Activated B cell treated with CpG ODN at 0.5 μM for 24 hours (primary cell): ENCODE results near the gene ZNF524. TPM values are rescaled to one million over a fixed set of nuclear protein-coding genes. Genes with fewer than 3 reads are reported as not detected.
A peak's percentile ranks its signal among the peaks of the same experiment; 100 is the strongest.

Experiments
- ATAC-seq: fragments of 200-7000 bp; cut with Tn5 transposase; one replicate; pipeline ENCODE4 v1.10.0; 2021; ENCODE audit warnings: low read depth, mild to moderate bottlenecking, moderate library complexity
- CTCF ChIA-PET: fragments of 350-600 bp; sonication (Branson Sonifier 250); formaldehyde crosslinking; loops from one replicate; lab custom pipeline; 2021; ENCODE audit warnings: antibody characterized with exemption; lab: Charles Lee
- POLR2A ChIA-PET: fragments of 350-600 bp; sonication (Branson Sonifier 250); formaldehyde crosslinking; loops from one replicate; lab custom pipeline; 2021; ENCODE audit warnings: antibody characterized with exemption; lab: Charles Lee
- DNase-seq: peaks from one replicate; pipeline ENCODE4 v3.0.0; 2022
- H3K27ac Mint-ChIP-seq: one replicate; pipeline ENCODE4 v1.8.0; 2020; ENCODE audit warnings: mixed read lengths
- H3K27me3 Mint-ChIP-seq: one replicate; pipeline ENCODE4 v1.8.0; 2021; ENCODE audit warnings: mixed read lengths
- H3K36me3 Mint-ChIP-seq: one replicate; pipeline ENCODE4 v1.8.0; 2021; ENCODE audit warnings: low read depth, mixed read lengths
- H3K4me1 Mint-ChIP-seq: one replicate; pipeline ENCODE4 v1.8.0; 2021; ENCODE audit warnings: mixed read lengths
- H3K4me3 Mint-ChIP-seq: one replicate; pipeline ENCODE4 v1.8.0; 2020; ENCODE audit warnings: mild to moderate bottlenecking, mixed read lengths
- H3K9me3 Mint-ChIP-seq: one replicate; pipeline ENCODE4 v1.8.0; 2020; ENCODE audit warnings: mixed read lengths
- intact Hi-C: fragments of 100-400 bp; cut with micrococcal nuclease; formaldehyde crosslinking; loops from one replicate; pipeline ENCODE4 v1.15.1; 2024
- total RNA-seq: library from RNA; stranded (reverse); gene quantifications from 2 replicates; pipeline ENCODE4 v1.2.3, GENCODE V29; 2022
- TF ChIP-seq, protein P1 (sequence below): fragments of 200-600 bp; IDR thresholded peaks from one replicate; pipeline ENCODE4 v1.8.0; 2022; ENCODE audit warnings: antibody characterized with exemption, mild to moderate bottlenecking

ZNF524 gene
- total RNA-seq, 1 donor from 2014 or later, result 16.1 TPM

DNA sequence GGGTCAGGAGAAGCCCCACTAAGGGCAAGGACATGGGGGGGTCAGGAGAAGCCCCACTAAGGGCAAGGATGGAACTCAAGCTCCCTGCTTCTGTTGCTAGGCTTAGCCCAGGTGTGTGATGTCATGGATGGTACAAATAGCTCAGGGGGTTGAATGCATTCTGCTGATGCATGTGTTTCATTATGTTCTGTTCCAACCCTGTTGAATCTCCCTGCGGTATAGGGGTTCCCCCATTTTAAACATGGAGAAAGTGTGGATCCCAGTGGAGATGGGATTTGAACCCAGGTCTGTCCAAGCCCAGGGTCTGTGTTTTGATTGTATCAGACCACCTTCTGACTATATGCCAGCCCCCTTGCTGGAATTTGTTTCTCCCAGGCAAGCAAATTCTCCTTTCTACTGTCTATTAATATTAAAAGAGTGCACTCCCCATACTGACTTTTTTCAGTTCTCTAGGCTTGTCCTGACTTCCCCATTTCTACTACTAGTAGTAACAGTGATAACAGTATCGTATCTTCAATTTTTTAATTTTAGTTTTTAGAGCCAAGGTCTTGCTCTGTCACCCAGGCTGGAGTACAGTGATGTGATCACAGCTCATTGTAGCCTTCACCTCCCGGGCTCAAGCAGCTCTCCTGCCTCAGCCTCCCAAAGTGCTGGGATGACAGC lies 12.0 kb downstream of the ZNF524 start:
- no peaks in the 10 kb centered on the region for H3K27me3 Mint-ChIP-seq
- peaks cover 49% of the 10 kb centered on the region for H3K4me1 Mint-ChIP-seq
- peaks cover 51% of the 10 kb centered on the region for H3K36me3 Mint-ChIP-seq

DNA sequence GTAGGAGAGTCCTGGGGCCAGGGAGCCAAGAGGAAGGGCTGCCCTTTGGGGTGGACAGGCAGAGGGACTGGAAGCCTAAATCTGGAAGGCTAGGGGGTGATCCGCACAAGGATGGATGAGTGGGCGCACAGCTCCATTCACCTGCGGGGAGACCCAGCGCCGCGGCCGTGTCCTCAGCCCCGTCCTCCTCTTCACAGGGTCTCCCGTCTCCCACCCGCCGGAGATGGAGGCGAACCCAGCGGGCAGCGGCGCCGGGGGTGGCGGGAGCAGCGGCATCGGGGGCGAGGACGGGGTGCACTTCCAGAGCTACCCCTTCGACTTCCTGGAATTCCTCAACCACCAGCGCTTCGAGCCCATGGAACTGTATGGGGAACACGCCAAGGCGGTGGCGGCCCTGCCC lies 13.3 kb downstream of the ZNF524 start:
- intact Hi-C loops, result no loop called here

More for the DNA sequence above, 12.0 kb downstream of the ZNF524 start:
- intact Hi-C loops, result no loop called here
- Mint-ChIP-seq H3K9me3 (no peaks in the 10 kb centered on the region), H3K27ac (peak overlapping the region; percentile 83), H3K4me3 (no peak overlapping the region)
- ATAC-seq (peak; percentile 77), DNase-seq (no peak)
- CTCF ChIA-PET, result no interaction called here
- TF ChIP-seq, protein P1, sequence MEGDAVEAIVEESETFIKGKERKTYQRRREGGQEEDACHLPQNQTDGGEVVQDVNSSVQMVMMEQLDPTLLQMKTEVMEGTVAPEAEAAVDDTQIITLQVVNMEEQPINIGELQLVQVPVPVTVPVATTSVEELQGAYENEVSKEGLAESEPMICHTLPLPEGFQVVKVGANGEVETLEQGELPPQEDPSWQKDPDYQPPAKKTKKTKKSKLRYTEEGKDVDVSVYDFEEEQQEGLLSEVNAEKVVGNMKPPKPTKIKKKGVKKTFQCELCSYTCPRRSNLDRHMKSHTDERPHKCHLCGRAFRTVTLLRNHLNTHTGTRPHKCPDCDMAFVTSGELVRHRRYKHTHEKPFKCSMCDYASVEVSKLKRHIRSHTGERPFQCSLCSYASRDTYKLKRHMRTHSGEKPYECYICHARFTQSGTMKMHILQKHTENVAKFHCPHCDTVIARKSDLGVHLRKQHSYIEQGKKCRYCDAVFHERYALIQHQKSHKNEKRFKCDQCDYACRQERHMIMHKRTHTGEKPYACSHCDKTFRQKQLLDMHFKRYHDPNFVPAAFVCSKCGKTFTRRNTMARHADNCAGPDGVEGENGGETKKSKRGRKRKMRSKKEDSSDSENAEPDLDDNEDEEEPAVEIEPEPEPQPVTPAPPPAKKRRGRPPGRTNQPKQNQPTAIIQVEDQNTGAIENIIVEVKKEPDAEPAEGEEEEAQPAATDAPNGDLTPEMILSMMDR, result no peak
- POLR2A ChIA-PET, result interaction anchor here (0.6 to 1.4 kb wide), 3 partner anchors 13 to 136 kb away, joined by 3 to 6 read pairs (median 4); partner anchors contain the start of genes FIZ1 and ZNF628

DNA sequence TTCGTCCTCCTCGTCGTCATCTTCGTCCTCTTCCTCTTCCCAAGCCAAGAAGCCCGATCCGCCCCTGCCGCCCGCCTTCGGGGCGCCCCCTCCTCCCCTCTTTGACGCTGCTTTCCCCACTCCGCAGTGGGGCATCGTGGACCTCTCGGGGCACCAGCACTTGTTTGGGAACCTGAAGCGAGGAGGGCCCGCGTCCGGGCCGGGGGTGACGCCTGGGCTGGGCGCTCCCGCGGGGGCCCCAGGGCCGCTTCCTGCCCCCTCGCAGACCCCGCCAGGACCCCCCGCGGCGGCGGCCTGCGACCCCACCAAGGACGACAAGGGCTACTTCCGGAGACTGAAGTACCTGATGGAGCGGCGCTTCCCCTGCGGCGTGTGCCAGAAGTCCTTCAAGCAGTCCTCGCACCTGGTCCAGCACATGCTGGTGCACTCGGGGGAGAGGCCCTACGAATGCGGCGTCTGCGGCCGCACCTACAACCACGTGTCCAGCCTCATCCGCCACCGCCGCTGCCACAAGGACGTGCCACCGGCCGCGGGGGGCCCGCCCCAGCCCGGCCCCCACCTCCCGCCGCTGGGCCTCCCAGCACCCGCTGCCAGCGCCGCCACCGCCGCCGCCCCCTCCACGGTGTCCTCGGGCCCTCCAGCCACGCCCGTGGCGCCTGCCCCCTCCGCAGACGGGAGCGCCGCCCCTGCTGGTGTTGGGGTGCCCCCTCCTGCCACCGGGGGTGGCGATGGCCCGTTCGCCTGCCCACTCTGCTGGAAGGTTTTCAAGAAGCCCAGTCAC lies 14.0 kb downstream of the ZNF524 start:
- intact Hi-C loops, result no loop called here
- CTCF ChIA-PET, result no interaction called here
- no peak for DNase-seq
- TF ChIP-seq, protein P1, result no peak
- Mint-ChIP-seq H3K4me3 (no peak overlapping the region), H3K9me3 (no peaks in the 10 kb centered on the region), H3K36me3 (peaks cover 46% of the 10 kb centered on the region), H3K4me1 (peaks cover 38% of the 10 kb centered on the region), H3K27ac (no peak overlapping the region), H3K27me3 (no peaks in the 10 kb centered on the region)
- no peak for ATAC-seq
- POLR2A ChIA-PET, result no interaction called here

More for the DNA sequence above, 13.3 kb downstream of the ZNF524 start:
- H3K27me3 Mint-ChIP-seq, result no peaks in the 10 kb centered on the region
- TF ChIP-seq, protein P1, result no peak
- ChIA-PET POLR2A (interaction anchor here (1.0 kb wide), 1 partner anchor 11 kb away, joined by 4 read pairs; the partner anchor contains the start of gene ZNF784), CTCF (no interaction called here)
- peak overlapping the region; percentile 83 for H3K27ac Mint-ChIP-seq
- H3K4me1 Mint-ChIP-seq, result peaks cover 42% of the 10 kb centered on the region
- H3K4me3 Mint-ChIP-seq, result no peak overlapping the region
- H3K36me3 Mint-ChIP-seq, result peaks cover 51% of the 10 kb centered on the region
- no peaks in the 10 kb centered on the region for H3K9me3 Mint-ChIP-seq
- DNase-seq, result no peak
- ATAC-seq, result no peak

DNA sequence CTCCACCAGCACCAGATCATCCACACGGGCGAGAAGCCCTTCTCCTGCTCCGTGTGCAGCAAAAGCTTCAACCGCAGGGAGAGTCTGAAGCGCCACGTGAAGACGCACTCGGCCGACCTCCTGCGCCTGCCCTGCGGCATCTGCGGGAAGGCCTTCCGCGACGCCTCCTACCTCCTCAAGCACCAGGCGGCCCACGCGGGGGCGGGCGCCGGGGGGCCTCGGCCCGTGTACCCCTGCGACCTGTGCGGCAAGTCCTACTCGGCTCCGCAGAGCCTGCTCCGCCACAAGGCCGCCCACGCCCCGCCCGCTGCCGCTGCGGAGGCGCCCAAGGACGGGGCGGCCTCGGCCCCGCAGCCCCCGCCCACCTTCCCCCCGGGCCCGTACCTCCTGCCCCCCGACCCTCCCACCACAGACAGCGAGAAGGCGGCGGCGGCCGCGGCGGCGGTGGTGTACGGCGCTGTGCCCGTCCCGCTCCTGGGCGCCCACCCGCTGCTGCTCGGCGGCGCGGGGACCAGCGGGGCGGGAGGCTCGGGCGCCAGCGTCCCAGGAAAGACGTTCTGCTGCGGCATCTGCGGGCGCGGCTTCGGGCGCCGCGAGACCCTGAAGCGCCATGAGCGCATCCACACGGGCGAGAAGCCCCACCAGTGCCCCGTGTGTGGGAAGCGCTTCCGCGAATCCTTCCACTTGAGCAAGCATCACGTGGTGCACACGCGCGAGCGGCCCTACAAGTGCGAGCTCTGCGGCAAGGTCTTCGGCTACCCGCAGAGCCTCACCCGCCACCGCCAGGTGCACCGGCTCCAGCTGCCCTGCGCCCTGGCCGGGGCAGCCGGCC lies 14.8 kb downstream of the ZNF524 start:
- H3K4me3 Mint-ChIP-seq, result no peak overlapping the region
- H3K27ac Mint-ChIP-seq, result no peak overlapping the region
- H3K36me3 Mint-ChIP-seq, result peaks cover 38% of the 10 kb centered on the region
- no peak for ATAC-seq
- intact Hi-C loops, result no loop called here
- no peaks in the 10 kb centered on the region for H3K9me3 Mint-ChIP-seq
- POLR2A ChIA-PET, result no interaction called here
- CTCF ChIA-PET, result no interaction called here
- TF ChIP-seq, protein P1, result no peak
- no peaks in the 10 kb centered on the region for H3K27me3 Mint-ChIP-seq
- H3K4me1 Mint-ChIP-seq, result peaks cover 32% of the 10 kb centered on the region
- no peak for DNase-seq
